Bronchial epithelial cell (primary cell): Measurements from ENCODE around the gene SNX14. TPM values are rescaled to one million over a fixed set of nuclear protein-coding genes. Genes with fewer than 3 reads are reported as not detected.

ENCODE experiments used
- DNase-seq: peaks from one replicate; pipeline ENCODE4 v3.0.0-alpha.2; 2010; ENCODE audit warnings: low read depth
- FAIRE-seq: peaks from 2 replicates; lab custom pipeline; 2011; peaks lifted over from hg19 to GRCh38; lab: Jason Lieb, UNC
- H3K27me3 ChIP-seq: 2 replicates; pipeline ENCODE4 v1.5.1; 2011; ENCODE audit warnings: low read length; ENCODE audit not compliant: control insufficient read depth, insufficient read depth
- H3K36me3 ChIP-seq: 2 replicates; pipeline ENCODE4 v1.5.1; 2011; ENCODE audit warnings: low read length; ENCODE audit not compliant: control insufficient read depth, insufficient read depth
- H3K4me3 ChIP-seq: 2 replicates; pipeline ENCODE4 v1.5.1; 2011; ENCODE audit warnings: mild to moderate bottlenecking, low read depth, low read length, control low read depth
- total RNA-seq: library from RNA; depleted of rRNA; stranded (reverse); fragments of >200 nt; gene quantifications from 2 replicates; pipeline ENCODE4 v1.2.1, GENCODE V29; 2014
- TF ChIP-seq, protein P1 (sequence below): IDR thresholded peaks from 2 replicates; pipeline ENCODE4 v1.5.1; 2011; ENCODE audit warnings: mild to moderate bottlenecking, moderate library complexity, low read length, control low read depth, inconsistent platforms; ENCODE audit not compliant: insufficient read depth, severe bottlenecking

SNX14 gene
- total RNA-seq, 1 donor from 2014 or later, result 119 TPM

- FAIRE-seq (no peak), DNase-seq (peak; percentile 47)
- no peaks in the 10 kb centered on the region for H3K27me3 ChIP-seq
- TF ChIP-seq, protein P1, sequence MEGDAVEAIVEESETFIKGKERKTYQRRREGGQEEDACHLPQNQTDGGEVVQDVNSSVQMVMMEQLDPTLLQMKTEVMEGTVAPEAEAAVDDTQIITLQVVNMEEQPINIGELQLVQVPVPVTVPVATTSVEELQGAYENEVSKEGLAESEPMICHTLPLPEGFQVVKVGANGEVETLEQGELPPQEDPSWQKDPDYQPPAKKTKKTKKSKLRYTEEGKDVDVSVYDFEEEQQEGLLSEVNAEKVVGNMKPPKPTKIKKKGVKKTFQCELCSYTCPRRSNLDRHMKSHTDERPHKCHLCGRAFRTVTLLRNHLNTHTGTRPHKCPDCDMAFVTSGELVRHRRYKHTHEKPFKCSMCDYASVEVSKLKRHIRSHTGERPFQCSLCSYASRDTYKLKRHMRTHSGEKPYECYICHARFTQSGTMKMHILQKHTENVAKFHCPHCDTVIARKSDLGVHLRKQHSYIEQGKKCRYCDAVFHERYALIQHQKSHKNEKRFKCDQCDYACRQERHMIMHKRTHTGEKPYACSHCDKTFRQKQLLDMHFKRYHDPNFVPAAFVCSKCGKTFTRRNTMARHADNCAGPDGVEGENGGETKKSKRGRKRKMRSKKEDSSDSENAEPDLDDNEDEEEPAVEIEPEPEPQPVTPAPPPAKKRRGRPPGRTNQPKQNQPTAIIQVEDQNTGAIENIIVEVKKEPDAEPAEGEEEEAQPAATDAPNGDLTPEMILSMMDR, result no peak
- no peak overlapping the region for H3K4me3 ChIP-seq
- H3K36me3 ChIP-seq, result peaks cover 10% of the 10 kb centered on the region
These were observed 77.5 kb downstream of the SNX14 start for GRCh38 chr6:85516168-85516567.

GRCh38 chr6:85506441-85507093, 87.1 kb downstream of the SNX14 start:
- Histone ChIP-seq H3K36me3 (peaks cover 3% of the 10 kb centered on the region), H3K27me3 (no peaks in the 10 kb centered on the region), H3K4me3 (no peak overlapping the region)
- FAIRE-seq (no peak), DNase-seq (no peak)
- TF ChIP-seq, protein P1, result no peak

- Histone ChIP-seq H3K27me3 (no peaks in the 10 kb centered on the region), H3K36me3 (no peaks in the 10 kb centered on the region), H3K4me3 (no peak overlapping the region)
- DNase-seq (peak; percentile 82), FAIRE-seq (no peak)
- TF ChIP-seq, protein P1, result no peak
These were observed 94.9 kb downstream of the SNX14 start for GRCh38 chr6:85498596-85499258.

DNA sequence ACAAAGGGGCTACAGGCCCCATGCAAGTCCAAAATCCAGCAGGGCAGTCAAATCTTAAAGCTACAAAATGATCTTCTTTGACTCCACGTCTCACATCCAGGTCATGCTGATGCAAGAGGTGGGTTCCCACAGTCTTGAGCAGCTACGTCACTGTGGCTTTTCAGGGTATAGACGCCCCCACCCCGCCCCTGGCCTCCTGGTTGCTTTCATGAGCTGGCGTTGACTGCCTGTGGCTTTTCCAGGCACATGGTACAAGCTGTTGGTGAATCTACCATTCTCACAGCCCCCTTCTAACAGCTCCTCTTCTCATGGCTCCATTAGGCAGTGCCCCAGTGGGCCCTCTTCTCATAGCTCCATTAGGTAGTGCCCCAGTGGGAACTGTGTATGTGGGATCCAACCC, 96.8 kb downstream of the SNX14 start:
- no peak for FAIRE-seq
- TF ChIP-seq, protein P1, result no peak
- H3K4me3 ChIP-seq, result no peak overlapping the region
- peaks cover 1% of the 10 kb centered on the region for H3K36me3 ChIP-seq
- H3K27me3 ChIP-seq, result no peaks in the 10 kb centered on the region
- DNase-seq, result no peak

DNA sequence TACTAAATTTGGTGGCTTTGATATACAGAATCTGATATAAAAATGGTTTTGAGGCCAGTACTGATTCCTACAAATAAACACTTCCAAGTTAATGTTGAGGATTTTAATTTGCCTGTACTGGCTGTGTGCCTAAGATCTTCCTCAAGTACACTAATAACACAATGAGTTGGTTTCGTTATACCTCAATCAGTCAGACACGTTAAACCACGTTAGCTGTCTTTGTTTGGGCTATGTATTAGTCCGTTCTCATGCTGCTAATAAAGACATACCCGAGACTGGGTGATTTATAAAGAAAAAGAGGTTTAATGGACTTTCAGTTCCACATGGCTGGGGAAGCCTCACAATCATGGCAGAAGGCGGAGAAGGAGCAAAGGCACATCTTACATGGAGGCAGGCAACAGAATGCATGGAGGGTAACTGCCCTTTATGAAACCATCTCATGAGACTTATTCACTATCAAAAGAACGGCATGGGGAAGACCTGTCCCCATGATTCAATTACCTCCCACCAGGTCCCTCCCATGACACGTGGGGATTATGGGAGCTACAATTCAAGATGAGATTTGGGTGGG, 97.6 kb downstream of the SNX14 start:
- DNase-seq, result no peak
- H3K4me3 ChIP-seq, result no peak overlapping the region
- H3K27me3 ChIP-seq, result no peaks in the 10 kb centered on the region
- TF ChIP-seq, protein P1, result no peak
- no peak for FAIRE-seq
- H3K36me3 ChIP-seq, result peaks cover 1% of the 10 kb centered on the region
